AG09309 (cell line): Measurements from ENCODE around the gene MSANTD4.
A peak's percentile ranks its signal among the peaks of the same experiment; 100 is the strongest.
"Not testable (repeated sequence)": the region's sequence is repeated elsewhere in the genome, so short reads cannot be mapped to it uniquely, and the experiment has no call there.

Source experiments
- DNase-seq: peaks from one replicate; pipeline ENCODE4 v3.0.0-alpha.2; 2010; ENCODE audit warnings: low read depth
- H3K4me3 ChIP-seq: 2 replicates; pipeline ENCODE4 v1.5.1; 2011; ENCODE audit warnings: mild to moderate bottlenecking, low read depth, low read length, moderate library complexity; ENCODE audit not compliant: control insufficient read depth
- CTCF ChIP-seq: IDR thresholded peaks from 2 replicates; pipeline ENCODE4 v1.5.1; 2011; ENCODE audit warnings: mild to moderate bottlenecking, low read depth, low read length, inconsistent platforms; ENCODE audit not compliant: insufficient read depth, control insufficient read depth; ENCODE audit errors: missing control alignments

Gene MSANTD4

GRCh38 chr11:106021967-106022794, at the start of gene MSANTD4:
MSANTD4 (minus strand) TSS chr11:106022240; CDS start chr11:106010917, 11,323 bp downstream.
- peak; percentile 98 for DNase-seq
- TF ChIP-seq CTCF, result no peak
- peak within 1 kb of the TSS; percentile 95 for H3K4me3 ChIP-seq

DNA sequence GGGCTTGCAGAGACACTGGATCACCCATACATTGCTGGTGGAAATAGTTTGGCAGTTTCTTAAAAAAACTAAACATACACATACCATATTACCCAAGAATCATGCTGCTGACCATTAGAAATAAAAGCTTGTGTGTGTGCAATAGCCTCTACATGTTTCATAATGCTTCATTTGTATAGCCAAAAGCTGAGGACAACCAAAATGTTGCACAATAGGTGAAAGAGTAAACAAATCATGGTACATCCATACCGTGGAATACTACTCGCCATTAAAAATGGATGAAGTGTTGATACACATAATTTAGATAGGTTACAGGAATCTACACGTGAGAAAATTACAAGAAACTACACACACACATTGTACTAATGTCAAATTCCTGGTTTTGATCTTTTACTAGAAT, 48.6 kb upstream of the MSANTD4 start:
- no peak overlapping the region for H3K4me3 ChIP-seq
- no peak for DNase-seq
- TF ChIP-seq CTCF, result no peak

GRCh38 chr11:106063009-106063408, 41.0 kb upstream of the MSANTD4 start:
- TF ChIP-seq CTCF, result no peak
- no peak for DNase-seq
- no peak overlapping the region for H3K4me3 ChIP-seq

DNA sequence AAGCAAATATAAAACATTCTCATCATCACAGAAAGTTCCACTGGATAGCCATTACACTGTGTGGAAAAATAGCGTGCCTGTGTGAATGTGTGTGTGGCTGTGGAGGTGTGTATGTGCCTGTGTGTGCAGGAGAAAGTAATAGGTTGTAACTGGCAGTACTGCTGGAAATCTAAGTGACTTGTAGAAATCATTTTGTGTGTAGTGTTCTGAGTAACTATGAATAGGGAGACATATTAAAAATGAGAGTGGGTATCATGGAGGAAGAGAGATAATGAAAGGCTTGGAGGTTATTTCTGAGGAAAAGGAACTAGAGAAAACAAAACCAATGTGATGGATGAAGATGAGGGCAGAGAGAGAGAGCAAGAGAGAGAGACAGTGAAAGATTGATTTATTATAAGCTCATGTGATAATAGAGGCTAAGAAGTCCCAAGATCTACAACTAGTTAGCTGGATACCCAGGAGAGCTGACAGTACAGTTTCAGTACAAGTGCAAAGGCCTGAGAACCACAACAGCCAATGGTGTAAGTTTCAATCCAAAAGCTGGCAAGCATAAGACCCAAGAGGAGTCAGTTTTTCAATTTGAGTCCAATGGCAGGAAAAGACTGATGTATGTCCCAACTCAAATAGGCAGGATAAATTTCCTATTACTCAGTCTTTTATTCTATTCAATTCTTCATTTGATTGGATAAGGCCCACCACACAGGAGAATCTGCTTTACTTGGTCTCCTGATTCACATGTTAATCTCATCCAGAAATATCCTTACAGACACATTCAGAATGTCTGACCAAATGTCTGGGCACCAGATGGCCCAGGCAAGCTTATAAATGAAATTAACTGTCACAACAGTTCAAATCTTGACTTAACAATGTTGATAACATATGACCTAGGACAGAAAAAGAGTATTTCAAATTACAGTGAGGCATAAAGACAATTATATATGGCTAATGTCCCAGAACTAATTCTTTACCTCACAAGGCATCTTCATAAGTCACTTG, 40.2 kb upstream of the MSANTD4 start:
- H3K4me3 ChIP-seq, result no peak overlapping the region
- no peak for TF ChIP-seq CTCF
- DNase-seq, result no peak

- TF ChIP-seq CTCF, result no peak
- no peak overlapping the region for H3K4me3 ChIP-seq
- DNase-seq, result no peak
Measured at GRCh38 chr11:106061249-106061784, 39.3 kb upstream of the MSANTD4 start.

DNA sequence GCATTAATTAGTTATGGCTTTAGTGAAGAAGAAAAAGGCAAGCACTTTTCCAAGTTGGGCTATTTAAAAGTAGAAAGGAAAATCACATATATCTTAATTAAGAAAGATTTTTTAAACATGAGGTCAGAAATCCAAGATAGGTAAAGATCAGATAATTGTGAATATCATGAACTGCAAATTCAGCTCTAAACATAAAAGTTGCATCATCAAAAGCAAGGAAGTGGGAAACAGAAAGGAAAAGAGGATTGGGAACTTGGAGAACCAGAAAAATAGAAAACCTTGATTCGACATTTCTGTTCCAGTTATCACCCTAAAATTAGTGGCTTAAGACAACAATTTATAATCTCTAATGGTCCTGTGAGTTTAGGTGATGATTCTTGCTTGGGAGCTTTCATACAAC, 37.6 kb upstream of the MSANTD4 start:
- TF ChIP-seq CTCF, result no peak
- H3K4me3 ChIP-seq, result no peak overlapping the region
- no peak for DNase-seq

- not testable (repeated sequence) for DNase-seq
Measured at GRCh38 chr11:106058377-106058776, 36.3 kb upstream of the MSANTD4 start.

More at GRCh38 chr11:106058377-106058776, 36.3 kb upstream of the MSANTD4 start:
- H3K4me3 ChIP-seq, result not testable (repeated sequence)
